ENCODE measurements around the gene CHAT. TPM values are rescaled to one million over a fixed set of nuclear protein-coding genes. Genes with fewer than 3 reads are reported as not detected.

The CHAT gene
- total RNA-seq, 2 donors from 2014 or later: not detected

DNA sequence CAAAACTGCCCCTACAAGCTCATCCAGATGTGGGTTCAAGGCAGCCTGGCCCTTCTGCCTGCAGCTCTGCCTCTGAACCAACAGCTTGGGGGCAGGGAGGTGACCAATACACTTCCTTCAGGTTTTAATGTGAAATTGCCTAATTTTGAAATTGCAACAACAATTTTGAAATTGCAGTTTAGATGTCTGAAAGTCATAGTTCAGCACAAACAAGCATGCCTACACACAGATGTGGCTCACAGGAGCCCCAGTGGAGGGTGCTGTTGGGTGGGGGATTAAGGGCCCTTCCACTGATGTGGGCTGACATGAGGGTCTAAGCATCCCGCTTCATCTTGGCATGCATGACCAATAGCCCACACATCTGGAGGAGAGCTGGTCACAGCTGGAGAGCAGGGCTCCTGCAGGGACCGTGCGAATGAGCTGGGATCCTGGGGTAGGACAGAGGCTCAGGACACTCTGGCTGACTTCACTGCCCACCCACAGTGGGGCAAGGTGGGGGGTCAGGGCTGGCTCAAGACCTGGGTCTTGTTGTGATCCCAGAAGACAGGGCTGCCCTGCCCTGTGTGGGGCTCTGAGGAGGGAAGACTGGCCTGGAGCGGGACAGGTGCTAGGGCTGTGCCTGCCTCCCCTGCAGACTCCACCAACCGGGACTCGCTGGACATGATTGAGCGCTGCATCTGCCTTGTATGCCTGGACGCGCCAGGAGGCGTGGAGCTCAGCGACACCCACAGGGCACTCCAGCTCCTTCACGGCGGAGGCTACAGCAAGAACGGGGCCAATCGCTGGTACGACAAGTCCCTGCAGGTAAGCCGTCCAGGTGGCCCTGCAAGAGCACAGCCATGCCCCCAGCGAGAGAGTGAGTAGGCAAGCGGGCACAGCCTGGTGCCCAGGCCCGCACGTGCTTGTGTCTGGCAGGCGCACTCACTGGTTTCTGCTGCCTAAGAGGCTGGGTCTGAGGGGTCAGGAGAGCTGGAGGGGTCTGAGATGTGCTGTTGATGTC lies 32.3 kb downstream of the CHAT start:
- intact Hi-C loops (cut with DNase I): no loop called here
- ATAC-seq (no peak), DNase-seq (no peak)

- intact Hi-C loops (cut with DNase I): no loop called here
These were observed 33.7 kb downstream of the CHAT start for GRCh38 chr10:49647554-49647953.

DNA sequence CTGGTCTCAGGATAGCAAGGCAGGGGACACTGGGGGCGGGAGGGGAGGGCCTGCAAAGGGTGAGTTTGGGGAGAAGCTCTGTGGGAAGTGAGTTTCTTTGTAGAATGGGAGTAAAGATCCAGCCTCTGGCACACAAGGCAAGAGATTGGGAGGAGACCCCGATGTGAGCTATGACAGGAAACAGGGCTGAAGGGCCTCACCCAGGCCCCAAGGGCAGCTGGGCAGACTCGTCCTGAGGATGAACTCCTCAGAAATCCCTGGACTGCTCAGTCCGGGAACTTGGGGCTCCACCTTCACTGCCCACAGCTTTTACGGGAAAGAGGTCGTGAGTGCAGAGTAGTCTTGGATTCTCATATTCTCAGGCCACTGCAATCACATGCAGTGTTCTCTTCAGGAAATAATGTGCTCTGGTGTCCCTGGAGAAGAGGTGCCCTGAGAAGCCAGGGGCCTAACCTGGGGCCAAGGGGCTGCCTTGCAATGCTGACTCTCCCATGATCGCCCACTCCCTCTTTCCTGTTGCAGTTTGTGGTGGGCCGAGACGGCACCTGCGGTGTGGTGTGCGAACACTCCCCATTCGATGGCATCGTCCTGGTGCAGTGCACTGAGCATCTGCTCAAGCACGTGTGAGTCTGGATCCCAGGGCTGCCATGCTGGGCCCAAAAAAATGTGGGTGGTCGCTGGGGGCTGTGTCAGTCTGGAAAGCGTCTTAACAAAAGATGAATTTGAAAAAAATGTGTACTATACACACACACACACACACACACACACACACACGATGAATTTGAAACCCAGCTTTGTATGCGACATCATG lies 34.4 kb downstream of the CHAT start:
- ATAC-seq (no peak), DNase-seq (no peak)
- intact Hi-C loops (cut with DNase I): no loop called here

More at GRCh38 chr10:49647554-49647953, 33.7 kb downstream of the CHAT start:
- DNase-seq: no peak
- no peak for ATAC-seq

- intact Hi-C loops (cut with DNase I): no loop called here
- ATAC-seq (no peak), DNase-seq (no peak)
These were observed 35.5 kb downstream of the CHAT start for GRCh38 chr10:49649294-49649693.

DNA sequence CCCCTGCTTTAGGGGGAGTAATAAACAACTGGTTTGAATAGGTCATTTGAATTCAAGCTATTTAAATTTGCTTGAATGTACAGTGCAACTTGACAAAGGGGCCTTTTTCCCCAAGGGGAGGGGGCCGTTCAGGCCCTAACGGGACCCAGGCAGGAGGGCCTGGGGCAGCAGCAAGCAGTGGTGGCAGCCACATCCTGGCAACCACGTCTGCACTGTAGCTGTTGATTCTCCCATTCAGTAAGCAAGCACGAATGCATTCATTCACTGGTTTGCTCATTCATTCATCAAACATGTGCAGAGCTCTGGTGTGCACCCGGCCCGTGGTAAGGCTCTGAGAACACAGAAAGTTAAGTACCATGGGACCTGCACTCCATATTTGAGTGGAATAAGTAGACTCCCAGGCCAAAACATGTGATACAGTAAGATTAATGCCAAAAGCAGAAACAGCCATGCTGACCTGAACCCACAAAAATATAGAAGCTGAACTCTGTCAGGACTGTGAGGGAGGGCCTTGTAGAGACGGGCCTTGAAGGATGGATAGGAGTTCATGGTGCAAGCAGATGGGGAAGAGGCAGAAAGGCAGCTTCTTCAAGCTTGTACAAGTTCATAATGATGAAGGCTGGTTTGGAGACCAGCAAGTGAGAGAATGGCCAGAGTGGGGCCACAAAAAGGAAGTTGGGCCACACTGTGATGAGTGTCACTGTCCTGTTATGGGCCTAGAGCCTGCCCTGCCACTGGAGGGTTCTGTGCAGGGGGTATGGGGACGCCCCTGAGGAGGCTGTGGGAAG lies 36.3 kb downstream of the CHAT start:
- DNase-seq (no peak), ATAC-seq (no peak)
- intact Hi-C loops (cut with DNase I): no loop called here

GRCh38 chr10:49650724-49651034 lies 36.8 kb downstream of the CHAT start:
- DNase-seq: no peak

GRCh38 chr10:49651039-49651835 lies 37.4 kb downstream of the CHAT start:
- no peak for ATAC-seq
- DNase-seq: no peak
- intact Hi-C loops (cut with DNase I): no loop called here

More at GRCh38 chr10:49650724-49651034, 36.8 kb downstream of the CHAT start:
- intact Hi-C loops (cut with DNase I): no loop called here
- ATAC-seq: no peak

GRCh38 chr10:49651917-49652316 lies 38.1 kb downstream of the CHAT start:
- intact Hi-C loops (cut with DNase I): no loop called here
- ATAC-seq: no peak
- DNase-seq: no peak

- no peak for DNase-seq
- intact Hi-C loops (cut with DNase I): no loop called here
- no peak for ATAC-seq
These were observed 38.8 kb downstream of the CHAT start for GRCh38 chr10:49652421-49653272.

DNA sequence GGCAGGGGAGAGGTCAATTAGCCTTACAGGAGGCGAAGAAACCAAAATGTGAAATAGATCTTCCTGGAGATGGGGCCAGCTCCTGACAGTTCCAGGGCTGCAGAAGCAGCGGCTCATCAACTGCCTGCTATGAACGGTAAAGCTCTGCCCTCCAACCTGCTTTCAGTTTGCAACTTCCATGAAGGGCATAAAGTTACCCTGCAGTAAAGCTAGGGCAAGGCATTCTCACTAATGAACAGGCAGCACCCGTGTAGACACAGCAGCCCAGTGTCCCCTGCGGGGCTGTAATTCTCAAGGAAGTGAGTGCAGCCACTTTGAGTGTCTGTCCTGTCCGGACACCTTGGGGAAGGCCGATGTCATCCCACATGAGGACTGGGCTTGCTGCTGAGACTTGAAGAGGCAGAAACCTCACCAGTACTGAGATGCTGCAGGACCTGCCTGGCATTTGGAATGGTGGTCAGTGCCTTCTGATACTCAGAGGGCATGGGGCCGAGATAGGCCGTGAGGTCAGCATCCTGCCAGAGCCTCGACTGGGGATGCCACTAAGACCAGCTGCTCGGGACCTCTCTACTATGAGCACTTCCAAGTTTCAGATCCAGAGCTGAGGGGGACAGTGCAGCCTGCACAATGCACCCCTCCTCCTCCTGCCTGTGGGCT lies 39.6 kb downstream of the CHAT start:
- intact Hi-C loops (cut with DNase I): no loop called here
- ATAC-seq (no peak), DNase-seq (no peak)

GRCh38 chr10:49654036-49654693 lies 40.3 kb downstream of the CHAT start:
- intact Hi-C loops (cut with DNase I): no loop called here
- no peak for ATAC-seq
- DNase-seq: no peak

DNA sequence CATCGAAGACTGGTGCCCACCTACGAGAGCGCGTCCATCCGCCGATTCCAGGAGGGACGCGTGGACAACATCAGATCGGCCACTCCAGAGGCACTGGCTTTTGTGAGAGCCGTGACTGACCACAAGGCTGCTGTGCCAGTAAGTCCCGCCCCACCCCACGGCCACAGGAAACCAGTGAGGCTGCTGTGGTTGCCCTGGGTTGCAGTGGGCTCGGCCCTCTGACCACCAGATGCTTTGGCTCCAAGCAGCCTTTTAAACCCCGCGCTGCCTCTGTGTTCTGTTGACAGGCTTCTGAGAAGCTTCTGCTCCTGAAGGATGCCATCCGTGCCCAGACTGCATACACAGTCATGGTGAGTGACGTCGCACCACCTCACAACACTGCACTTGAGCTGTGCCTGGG lies 41.3 kb downstream of the CHAT start:
- intact Hi-C loops (cut with DNase I): no loop called here
- DNase-seq (no peak), ATAC-seq (no peak)

DNA sequence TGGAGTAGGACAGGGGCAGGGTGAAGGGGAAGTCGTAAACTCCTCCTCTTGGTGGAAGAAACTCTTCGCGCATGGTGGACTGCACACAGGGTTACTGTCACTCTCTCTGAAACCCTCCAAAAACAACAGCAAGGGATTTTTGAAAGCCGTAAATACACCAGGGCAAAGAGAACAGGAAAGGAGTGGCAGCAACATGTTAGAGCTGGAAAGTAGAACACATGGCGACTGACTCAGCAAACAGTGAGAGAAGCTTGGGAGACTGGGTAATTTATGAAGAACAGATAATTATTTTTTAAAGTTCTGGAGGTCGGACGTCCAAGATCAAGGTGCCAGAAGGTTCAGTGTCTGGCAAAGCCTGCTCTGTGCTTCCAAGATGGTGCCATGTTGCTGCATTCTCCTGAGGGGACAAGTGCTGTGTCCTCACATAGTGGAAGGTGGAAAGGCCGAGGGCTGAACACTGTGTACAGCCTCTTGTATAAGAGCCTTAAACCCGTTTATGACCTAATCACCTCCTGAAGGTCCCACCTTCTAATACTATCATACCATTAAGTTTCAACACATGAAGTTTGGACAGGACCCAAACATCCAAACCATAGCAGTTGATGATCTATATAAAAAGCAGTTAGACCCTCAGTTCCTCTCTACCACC lies 43.1 kb downstream of the CHAT start:
- no peak for ATAC-seq
- intact Hi-C loops (cut with DNase I): no loop called here
- DNase-seq: no peak

DNA sequence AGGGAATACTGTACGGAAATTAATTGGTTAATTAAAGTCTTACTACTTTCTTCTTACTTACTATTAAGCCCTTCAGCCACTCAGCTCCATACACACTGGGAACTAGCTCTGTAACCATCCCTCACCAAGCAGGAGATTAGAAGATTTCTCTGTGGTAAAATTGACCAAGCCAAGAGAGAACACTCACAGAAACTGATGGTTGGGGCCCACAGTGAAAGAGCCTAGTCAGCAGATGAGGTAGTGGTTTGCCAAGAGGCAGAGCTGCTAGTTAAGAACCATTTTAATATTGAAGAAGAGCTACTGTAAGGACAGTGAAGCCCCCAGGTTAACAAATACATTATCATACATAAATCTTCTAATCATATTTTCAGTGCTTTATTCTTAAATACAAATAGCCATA lies 43.8 kb downstream of the CHAT start:
- DNase-seq (no peak), ATAC-seq (no peak)
- intact Hi-C loops (cut with DNase I): no loop called here

- DNase-seq: no peak
- ATAC-seq: no peak
- intact Hi-C loops (cut with DNase I): no loop called here
These were observed 47.5 kb downstream of the CHAT start for GRCh38 chr10:49661140-49661856.
